OCI-LY1 (cell line): ENCODE results near the gene MACROD2.

ENCODE experiments used
- CTCF ChIP-seq: fragments of 200-600 bp; sonication (generic), shearing (Covaris generic); IDR thresholded peaks from 2 replicates; pipeline ENCODE4 v1.5.1; 2017; ENCODE audit warnings: mild to moderate bottlenecking, antibody characterized with exemption, low read length, moderate library complexity, mixed read lengths
- EZH2 ChIP-seq: fragments of 200-600 bp; sonication (generic), shearing (Covaris generic); IDR thresholded peaks from 2 replicates; pipeline ENCODE4 v1.8.0; 2017; ENCODE audit warnings: borderline replicate concordance, mixed run types, mild to moderate bottlenecking, antibody characterized with exemption, low read length, moderate library complexity, mixed read lengths

GRCh38 chr20:15613530-15613929, 1618.2 kb downstream of the MACROD2 start:
- no peak for TF ChIP-seq CTCF
- TF ChIP-seq EZH2 = no peak
